GM21737 (cell line): ENCODE results near the gene TMEM150A.
"Not testable (repeated sequence)": the region's sequence is repeated elsewhere in the genome, so short reads cannot be mapped to it uniquely, and the experiment has no call there.

Source experiments
- ATAC-seq: cut with Tn5 transposase; IDR thresholded peaks from one replicate; pipeline ENCODE4 v1.9.1; 2021; ENCODE audit warnings: mild to moderate bottlenecking, moderate library complexity; ENCODE audit not compliant: unreplicated experiment

TMEM150A gene

DNA sequence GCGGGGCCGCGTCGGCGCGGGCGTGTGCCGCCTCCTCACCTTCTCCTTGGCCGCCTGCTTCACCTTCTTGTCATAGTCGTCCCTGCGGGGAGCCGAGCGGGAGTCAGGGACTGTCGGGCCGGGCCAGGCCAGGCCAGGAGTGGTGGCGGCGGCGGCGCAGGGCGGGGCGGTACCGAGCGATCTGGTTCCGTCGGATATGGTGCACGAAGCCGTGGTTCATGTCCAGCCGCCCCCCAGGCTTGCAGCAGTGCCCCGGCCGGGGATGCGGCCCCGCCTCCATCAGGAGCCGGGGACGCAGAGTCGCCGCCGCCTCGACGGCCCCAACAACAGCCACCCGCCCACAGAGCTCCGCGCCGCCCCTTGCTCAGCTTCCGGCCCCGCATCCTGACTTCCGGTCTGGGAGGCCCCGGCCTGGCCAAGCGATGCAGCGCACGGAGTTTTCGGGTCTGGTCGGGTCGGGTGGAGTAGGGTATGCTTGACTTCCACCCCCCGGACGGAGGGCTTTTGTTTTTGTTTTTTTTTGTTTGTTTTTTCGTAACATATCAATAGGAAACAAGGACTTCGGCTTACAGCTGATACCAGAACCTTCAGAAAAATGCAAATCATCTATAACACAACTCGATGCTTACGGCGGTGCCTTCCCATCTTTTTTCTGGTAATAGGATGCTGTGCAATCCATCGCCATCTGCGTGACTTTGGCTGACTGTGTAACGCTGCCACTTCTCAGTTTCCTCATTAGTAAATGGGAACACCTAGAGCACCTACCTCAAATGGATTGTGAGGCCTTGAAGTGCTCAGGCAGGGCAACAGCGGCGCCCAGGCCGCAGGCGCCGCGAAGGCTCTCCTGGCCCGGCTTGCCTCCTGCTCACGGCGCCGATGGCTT is 9.4 kb upstream of the TMEM150A start, which contains the start of gene C2orf68:
Gene C2orf68, minus strand, starts transcription at position 362 of the 883 bp plus-strand sequence. Its CDS starts 82 bp downstream, at position 280.
- ATAC-seq: peak; percentile 76

DNA sequence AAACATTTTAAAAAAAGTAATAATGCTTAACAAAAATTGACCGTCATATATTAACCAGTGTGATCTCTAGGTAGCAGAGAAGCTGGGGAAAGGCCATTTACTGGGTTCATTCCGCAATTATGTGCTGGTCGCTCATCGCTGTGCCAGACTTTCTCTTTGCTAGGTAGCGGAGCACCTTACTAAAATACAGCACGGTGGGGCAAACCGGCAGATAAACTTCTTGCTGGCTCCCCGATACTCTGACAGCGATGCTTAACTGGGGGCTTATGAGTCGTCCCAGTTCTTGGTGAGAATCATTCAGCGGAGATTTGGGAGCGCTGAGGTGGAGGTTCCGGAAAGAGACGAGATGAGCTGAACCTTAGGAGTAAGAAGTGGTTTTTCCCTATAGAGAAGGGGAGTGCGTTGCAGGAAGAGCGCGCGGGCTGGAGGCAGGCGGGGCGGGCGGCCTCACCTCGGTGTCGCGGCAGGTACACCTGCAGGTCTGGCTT is 8.8 kb upstream of the TMEM150A start:
- ATAC-seq: peak; percentile 11

DNA sequence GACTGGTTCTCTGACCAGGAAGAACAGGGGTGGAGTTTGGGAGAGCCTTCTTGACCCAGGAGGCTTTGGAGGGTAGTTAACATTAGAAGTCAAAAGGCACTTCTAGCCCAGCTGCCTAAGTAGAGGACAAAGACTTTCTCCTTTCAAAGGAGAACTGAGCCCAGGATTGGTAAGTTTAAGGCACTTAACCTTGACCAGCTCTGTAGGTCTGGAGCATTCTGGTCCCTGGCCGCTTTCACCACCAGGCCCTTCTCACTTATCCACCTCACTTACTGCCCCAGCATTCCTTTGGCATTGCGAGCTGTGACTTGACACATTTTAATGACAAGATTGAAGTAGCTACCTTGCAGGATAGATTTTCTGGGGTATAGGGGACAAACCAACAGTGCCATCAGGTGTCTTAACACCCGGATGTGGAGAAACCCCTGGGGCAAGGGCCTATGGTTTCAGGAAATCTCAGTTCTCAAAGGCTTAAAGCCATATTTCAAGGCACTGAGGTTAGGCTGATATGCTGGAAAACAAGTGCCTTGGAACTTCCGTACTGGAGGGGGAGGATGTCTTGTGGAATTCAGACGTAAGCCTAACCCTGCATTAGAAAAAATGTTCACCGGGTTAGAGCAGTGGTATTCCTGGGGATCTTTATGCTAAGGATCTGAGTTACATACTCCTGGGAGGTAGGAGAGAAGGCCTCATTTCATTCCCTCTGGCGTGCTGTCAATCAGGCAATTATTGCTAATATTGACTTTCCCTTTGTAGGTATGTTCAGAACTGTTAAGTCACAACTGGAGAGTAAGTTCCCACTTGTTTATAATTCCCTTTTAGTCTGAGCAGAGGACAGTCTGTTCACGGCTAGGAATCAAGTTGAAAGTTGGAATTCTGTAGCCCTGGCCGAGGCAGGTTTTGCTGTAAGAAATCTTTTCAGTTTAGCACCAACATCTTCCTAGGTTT is 5.0 kb upstream of the TMEM150A start:
- ATAC-seq: no peak

DNA sequence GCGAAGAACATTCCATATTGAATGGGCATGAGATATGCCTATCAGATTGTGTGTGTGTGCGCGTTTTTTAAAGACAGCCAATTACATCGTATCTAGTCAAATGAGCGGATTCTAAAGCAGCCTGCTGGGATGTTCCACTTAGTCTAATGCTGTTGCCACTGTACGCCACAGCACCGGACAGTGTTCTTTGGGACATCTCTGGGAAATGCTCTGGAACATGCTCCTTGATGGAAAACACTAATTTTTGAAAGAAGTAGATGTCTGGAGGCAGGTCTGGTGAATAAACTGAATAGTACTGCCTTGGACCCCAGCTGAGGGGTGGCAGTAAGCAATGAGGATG is 3.6 kb upstream of the TMEM150A start:
- ATAC-seq: no peak

GRCh38 chr2:85605406-85606115 is 3.1 kb upstream of the TMEM150A start:
- ATAC-seq: no peak

GRCh38 chr2:85604568-85605339 is 2.3 kb upstream of the TMEM150A start:
- no peak for ATAC-seq

DNA sequence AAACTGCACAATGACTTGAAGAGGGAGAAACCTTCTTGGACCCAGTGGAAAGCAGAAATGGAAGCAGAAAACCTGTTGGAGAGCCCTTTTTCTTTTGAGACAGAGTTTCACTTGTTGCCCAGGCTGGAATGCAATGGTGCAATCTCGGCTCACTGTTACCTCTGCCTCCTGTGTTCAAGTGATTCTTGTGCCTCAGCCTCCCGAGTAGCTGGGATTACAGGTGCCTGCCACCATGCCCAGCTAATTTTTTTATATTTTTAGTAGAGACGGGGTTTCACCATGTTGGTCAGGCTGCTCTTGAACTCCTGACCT is 1.6 kb upstream of the TMEM150A start:
- not testable (repeated sequence) for ATAC-seq

DNA sequence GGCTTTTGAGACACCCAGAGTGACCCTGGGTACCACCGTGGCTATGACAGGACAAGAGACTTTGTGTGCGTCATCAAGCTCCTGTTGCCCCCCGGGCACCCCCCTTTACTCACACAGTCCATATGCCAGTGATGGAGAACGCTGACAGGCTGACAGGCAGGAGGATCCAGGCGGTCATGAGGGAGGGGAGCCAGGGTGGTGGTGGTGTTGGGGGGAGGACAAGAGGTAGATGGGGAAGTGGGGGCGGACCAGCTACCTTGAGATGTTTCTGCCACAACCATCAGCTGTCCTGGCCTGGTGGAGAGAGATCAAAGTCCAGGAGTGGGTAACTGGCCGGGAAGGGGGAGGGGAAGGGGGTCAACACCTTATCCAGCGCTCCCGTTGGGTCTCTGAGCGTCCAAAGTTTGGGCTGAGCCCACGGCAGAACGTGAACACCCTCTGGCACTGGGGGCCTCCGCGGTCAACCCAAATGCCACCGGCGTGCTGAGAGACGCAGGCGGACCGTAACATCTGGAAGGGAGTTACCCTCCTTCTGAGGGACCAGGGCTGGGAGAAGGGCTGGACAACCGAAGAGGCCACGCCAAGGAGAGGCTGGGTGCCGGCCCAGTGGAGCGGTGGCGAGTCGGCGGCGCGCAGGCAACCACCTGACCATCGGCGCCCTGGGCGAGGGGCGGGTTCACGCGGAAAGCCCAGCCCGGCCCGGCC is 575 bp downstream of the TMEM150A start:
- peak; percentile 34 for ATAC-seq

- ATAC-seq: no peak
Measured at GRCh38 chr2:85600951-85601770, 1.3 kb downstream of the TMEM150A start.

DNA sequence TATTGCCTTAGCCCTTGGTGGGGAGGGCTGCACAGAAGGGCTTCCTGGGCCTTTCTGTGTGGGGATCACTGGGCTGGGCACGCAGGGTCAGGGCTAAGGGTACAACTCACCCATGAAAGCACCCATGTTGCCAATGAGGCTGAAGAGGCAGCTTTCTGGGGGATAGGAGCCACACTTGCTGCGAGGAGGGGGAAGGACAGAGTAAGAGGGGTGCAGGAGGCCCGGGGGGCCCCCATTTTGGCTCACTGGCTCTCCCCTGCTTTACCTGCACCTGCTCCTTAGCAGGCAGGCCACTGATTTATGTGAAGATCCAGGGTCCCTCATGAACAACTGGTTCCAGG is 2.3 kb downstream of the TMEM150A start:
- ATAC-seq: no peak

DNA sequence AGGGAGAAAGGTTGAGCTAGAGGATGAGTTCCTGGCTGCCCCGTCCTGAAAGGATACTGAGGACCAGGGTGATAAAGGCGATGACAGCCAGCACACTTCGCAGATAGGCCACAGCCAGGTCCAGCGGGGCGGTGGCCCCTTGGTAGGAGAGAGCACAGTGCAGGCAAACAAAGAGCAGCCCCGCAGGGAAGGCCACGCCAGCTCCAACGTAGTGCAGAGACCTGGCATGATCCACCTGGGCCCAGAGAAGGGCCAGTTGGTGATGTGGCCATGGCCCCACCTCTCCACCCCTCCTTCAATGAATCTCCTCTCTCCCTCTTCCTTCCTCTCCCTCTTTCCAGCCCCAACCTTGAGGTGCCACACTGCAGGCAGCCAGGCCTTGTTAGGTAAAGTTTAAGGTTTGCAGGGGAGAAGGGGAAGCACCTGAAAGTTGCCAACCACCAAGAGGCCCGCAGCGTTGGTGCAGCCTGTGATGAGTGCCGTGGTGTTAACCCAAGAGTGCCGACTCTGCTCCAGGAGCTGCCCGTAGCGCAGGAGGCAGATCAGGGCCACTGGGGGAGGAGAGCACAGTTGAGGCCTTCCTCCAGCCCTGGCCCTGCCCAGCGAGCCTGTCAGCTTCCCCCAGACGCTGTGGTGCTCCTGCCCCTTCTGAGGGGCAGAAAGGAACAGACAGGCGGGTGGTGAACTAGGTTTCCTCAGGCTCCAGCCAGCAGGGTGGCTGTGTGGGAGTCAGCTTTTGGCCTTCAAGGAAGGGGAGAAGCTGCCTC is 2.8 kb downstream of the TMEM150A start:
- no peak for ATAC-seq

DNA sequence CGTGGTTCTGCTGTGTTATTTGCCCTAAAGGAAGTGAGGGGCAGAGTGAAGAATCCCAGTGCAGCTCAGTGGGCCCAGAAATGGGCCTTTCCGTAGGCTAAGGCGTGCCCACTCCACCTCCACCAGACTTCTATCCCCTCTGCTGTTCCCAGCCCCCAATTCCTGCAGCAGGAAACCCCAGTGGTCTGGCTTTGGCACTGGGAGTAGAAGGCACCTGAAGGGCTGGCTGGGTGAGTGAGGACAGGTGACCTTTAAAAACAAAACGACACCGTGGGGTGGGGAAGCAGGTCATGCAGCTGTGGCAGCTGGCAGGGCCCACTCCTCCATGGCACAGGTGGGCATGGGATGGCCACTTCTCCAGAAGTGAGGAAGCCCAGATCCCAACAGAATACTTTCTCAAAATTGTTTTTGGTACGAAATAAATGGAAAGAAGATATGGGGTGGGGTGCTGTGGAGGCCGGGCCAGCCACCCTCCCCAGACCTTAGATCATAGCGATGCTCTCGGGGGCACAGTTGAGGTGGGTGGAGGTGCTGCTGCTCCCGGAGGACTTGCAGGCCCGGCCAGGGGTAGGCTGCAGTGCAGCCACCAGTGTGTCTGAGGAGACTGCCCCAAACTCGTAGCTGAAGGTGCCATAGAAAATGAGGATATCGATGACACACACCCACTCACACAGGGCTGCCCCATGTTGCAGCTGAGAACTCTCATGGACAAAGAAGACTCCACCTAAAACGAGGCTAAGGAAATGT is 3.7 kb downstream of the TMEM150A start:
- ATAC-seq: no peak

- ATAC-seq: no peak
Measured at GRCh38 chr2:85597241-85597640, 5.3 kb downstream of the TMEM150A start.

DNA sequence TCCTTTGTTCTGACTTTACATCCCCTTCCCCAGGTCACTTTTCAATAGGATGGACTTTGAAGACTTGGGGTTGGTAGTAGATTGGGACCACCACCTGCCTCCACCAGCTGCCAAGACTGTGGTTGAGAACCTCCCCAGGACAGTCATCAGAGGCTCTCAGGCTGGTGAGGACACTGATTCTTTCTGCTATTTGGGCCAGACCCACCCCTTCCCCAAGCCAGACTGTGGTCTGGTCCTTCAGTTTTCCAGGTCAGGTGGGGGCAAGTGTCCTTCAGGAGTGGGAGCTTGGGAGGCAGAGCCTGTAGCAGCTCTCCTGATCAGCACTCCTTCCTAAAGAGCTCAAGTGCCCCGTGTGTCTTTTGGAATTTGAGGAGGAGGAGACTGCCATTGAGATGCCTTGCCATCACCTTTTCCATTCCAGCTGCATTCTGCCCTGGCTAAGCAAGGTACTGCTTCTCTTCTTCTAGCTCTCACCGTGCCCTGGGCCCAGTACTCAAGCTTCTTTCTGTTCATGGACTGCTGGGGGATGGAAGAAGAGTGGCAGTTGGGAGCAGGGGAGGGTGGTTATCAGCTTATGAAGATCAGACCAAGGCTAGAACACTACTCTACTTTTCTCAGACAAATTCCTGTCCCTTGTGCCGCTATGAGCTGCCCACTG is 5.9 kb downstream of the TMEM150A start:
- ATAC-seq: no peak

DNA sequence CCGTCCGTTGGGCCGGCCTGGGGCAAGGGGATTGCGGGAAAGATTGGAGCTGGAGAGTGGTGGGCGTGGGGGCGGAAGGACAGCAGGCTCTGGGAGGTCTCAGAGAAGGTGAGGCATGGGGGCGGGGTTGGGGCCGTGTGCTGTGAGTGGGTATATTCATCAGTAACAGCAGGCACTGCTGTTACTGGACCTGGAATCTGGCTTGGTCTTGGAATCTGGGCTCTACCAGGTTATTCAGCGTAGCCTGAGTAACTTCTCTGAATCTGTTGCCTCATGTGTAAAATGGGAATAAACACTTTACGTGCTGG is 6.5 kb downstream of the TMEM150A start:
- ATAC-seq: no peak

GRCh38 chr2:85595301-85596025 is 7.0 kb downstream of the TMEM150A start, which contains the start of gene RNF181:
Gene RNF181 (plus strand): TSS chr2:85595745. CDS start chr2:85595764, 19 bp downstream.
- peak; percentile 96 for ATAC-seq
